Neural progenitor cell (in vitro differentiated cells): Measurements from ENCODE around the gene C1QTNF6. TPM values are rescaled to one million over a fixed set of nuclear protein-coding genes. Genes with fewer than 3 reads are reported as not detected.
A peak's percentile ranks its signal among the peaks of the same experiment; 100 is the strongest.

Source experiments
- DNase-seq: peaks from one replicate; pipeline ENCODE4 v3.0.0-alpha.2; 2016; ENCODE audit warnings: low spot score
- H2AFZ ChIP-seq: fragments of 200-600 bp; sonication (generic); replicated peaks from 2 replicates; pipeline ENCODE4 v1.6.1; 2016; ENCODE audit warnings: antibody characterized with exemption
- H3F3A ChIP-seq: fragments of 200-600 bp; sonication (generic); 2 replicates; pipeline ENCODE4 v1.6.1; 2016; ENCODE audit warnings: antibody characterized with exemption, low read depth
- H3K27ac ChIP-seq: fragments of 200-600 bp; sonication (generic); 2 replicates; pipeline ENCODE4 v1.5.1; 2016; ENCODE audit warnings: mild to moderate bottlenecking
- H3K27me3 ChIP-seq: fragments of 200-600 bp; sonication (generic); 2 replicates; pipeline ENCODE4 v1.6.1; 2016; ENCODE audit warnings: mild to moderate bottlenecking, moderate library complexity
- H3K36me3 ChIP-seq: fragments of 200-600 bp; sonication (generic); 2 replicates; pipeline ENCODE4 v1.5.1; 2016
- H3K4me1 ChIP-seq: fragments of 200-600 bp; sonication (generic); 2 replicates; pipeline ENCODE4 v1.6.1; 2016; ENCODE audit warnings: mixed run types
- H3K4me2 ChIP-seq: fragments of 200-600 bp; sonication (generic); 2 replicates; pipeline ENCODE4 v1.6.1; 2016
- H3K4me3 ChIP-seq: fragments of 200-600 bp; sonication (generic); 2 replicates; pipeline ENCODE4 v1.5.1; 2016
- H3K79me2 ChIP-seq: fragments of 200-600 bp; sonication (generic); 2 replicates; pipeline ENCODE4 v1.6.1; 2016; ENCODE audit warnings: low read depth
- H3K9ac ChIP-seq: fragments of 200-600 bp; sonication (generic); 2 replicates; pipeline ENCODE4 v1.6.1; 2016
- H3K9me3 ChIP-seq: fragments of 200-600 bp; sonication (generic); 2 replicates; pipeline ENCODE4 v1.5.1; 2016; ENCODE audit warnings: low read depth
- H4K20me1 ChIP-seq: fragments of 200-600 bp; sonication (generic); 2 replicates; pipeline ENCODE4 v1.6.1; 2016; ENCODE audit warnings: low read depth
- H3K27ac Mint-ChIP-seq: 3 replicates; pipeline ENCODE4 v1.8.0; 2021; ENCODE audit warnings: mixed read lengths
- H3K27me3 Mint-ChIP-seq: 2 replicates; pipeline ENCODE4 v1.8.0; 2022; ENCODE audit warnings: low read depth, mild to moderate bottlenecking, inconsistent platforms, moderate library complexity, mixed read lengths; ENCODE audit not compliant: insufficient read depth
- H3K36me3 Mint-ChIP-seq: 3 replicates; pipeline ENCODE4 v1.8.0; 2021; ENCODE audit warnings: mixed read lengths
- H3K4me1 Mint-ChIP-seq: 3 replicates; pipeline ENCODE4 v1.8.0; 2021; ENCODE audit warnings: mixed read lengths
- H3K4me3 Mint-ChIP-seq: 3 replicates; pipeline ENCODE4 v1.8.0; 2021; ENCODE audit warnings: mild to moderate bottlenecking, moderate library complexity, mixed read lengths
- H3K9me3 Mint-ChIP-seq: 3 replicates; pipeline ENCODE4 v1.8.0; 2020; ENCODE audit warnings: mixed read lengths
- EZH2 ChIP-seq: fragments of 200-600 bp; sonication (generic); IDR thresholded peaks from 2 replicates; pipeline ENCODE4 v1.6.1; 2017; ENCODE audit warnings: antibody characterized with exemption, mild to moderate bottlenecking, moderate library complexity
- EZH2phosphoT487 ChIP-seq: fragments of 200-600 bp; sonication (generic); IDR thresholded peaks from 2 replicates; pipeline ENCODE4 v1.6.1; 2017; ENCODE audit warnings: antibody characterized with exemption
- total RNA-seq: library from RNA; depleted of rRNA; stranded (reverse); fragments of >200 nt; gene quantifications from 2 replicates; pipeline ENCODE4 v1.2.3, GENCODE V29; 2015; ENCODE audit warnings: low replicate concordance
- TF ChIP-seq, protein P1 (sequence below): fragments of 200-600 bp; sonication (generic); IDR thresholded peaks from 2 replicates; pipeline ENCODE4 v1.5.1; 2017; ENCODE audit warnings: antibody characterized with exemption, mild to moderate bottlenecking

The C1QTNF6 gene
- total RNA-seq, 1 donor from 2014 or later, result 7.2 TPM

DNA sequence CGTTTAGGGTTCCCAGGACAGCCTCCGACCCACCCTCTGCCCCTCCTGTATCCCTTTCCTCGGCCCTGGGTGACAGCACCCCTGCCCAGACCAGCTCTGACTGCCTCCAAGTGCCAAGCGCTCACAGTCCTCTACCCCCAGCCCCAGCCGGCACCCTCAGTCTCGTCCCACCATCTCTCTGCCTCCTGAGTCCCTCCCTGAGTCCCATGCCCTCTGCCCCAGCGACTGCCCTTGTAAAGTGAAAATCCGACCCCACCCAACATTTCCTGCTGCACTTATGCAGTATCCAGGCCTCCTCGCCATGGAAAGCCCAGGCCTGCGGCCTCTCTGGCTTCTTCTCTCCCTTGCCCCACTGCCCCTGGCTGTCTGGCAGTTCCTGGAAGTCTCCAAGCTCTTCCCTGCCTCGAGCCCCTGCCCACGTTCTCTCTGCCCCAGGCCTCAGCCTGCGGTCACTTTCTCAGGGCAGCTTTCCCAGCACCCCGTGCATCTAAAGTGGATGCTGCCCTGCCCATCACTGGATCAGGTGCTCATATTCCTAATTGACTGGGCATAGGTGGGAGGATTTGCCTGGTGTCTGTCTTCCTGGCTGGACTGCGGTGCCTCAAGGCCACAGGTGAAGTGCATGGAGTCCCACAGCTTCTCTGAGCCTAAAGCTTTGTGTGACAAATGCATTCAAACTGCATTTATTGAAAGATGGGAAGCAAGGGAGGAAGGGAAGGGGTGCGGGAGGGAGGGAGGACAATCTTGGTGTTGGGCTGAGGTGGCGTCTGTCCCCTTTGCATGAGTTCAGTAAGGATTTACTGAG, 20.7 kb downstream of the C1QTNF6 start:
- peaks cover 22% of the 10 kb centered on the region for H3K4me1 Mint-ChIP-seq
- H3K36me3 Mint-ChIP-seq, result no peaks in the 10 kb centered on the region
- no peak overlapping the region for H3K4me2 ChIP-seq
- no peak overlapping the region for H3K4me3 ChIP-seq
- DNase-seq, result no peak
- peak overlapping the region; percentile 62 for H3K4me3 Mint-ChIP-seq
- TF ChIP-seq EZH2phosphoT487 (no peak), EZH2 (no peak)
- H3K27ac ChIP-seq, result no peak overlapping the region
- H3K9me3 Mint-ChIP-seq, result peaks cover 4% of the 10 kb centered on the region
- no peaks in the 10 kb centered on the region for H3K9me3 ChIP-seq
- H3K27me3 ChIP-seq, result no peaks in the 10 kb centered on the region
- H4K20me1 ChIP-seq, result no peaks in the 10 kb centered on the region
- H3F3A ChIP-seq, result no peaks in the 10 kb centered on the region
- peak overlapping the region; percentile 33 for H3K27ac Mint-ChIP-seq
- no peaks in the 10 kb centered on the region for H3K79me2 ChIP-seq
- no peak overlapping the region for H3K9ac ChIP-seq
- H3K36me3 ChIP-seq, result no peaks in the 10 kb centered on the region
- H3K4me1 ChIP-seq, result no peaks in the 10 kb centered on the region
- peaks cover 10% of the 10 kb centered on the region for H3K27me3 Mint-ChIP-seq
- no peak overlapping the region for H2AFZ ChIP-seq

DNA sequence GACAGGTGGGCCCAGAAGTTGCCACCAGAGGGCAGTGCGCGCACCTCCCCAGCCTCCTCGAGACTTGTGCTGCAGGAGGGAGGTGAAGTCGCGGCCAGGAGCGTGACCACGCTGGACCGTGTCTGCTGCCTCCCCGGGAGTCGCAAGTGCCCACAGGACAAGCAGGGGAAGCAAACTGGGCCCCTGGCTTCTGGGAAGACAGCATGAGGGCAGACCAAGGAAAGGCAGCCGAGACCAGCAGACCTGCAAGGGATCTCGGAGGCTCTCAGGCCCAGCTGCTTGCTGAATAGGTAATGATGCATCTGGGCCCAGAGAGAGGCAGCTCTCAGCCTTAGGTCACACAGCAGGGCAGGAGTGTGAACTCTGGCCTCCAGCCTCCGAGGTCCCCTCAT, 21.4 kb downstream of the C1QTNF6 start:
- no peaks in the 10 kb centered on the region for H3K79me2 ChIP-seq
- no peak overlapping the region for H3K9ac ChIP-seq
- Mint-ChIP-seq H3K27me3 (peaks cover 10% of the 10 kb centered on the region), H3K9me3 (peaks cover 4% of the 10 kb centered on the region), H3K36me3 (no peaks in the 10 kb centered on the region), H3K4me3 (peak overlapping the region; percentile 71), H3K4me1 (peaks cover 22% of the 10 kb centered on the region), H3K27ac (no peak overlapping the region)
- H4K20me1 ChIP-seq, result no peaks in the 10 kb centered on the region
- H3K27me3 ChIP-seq, result no peaks in the 10 kb centered on the region
- no peaks in the 10 kb centered on the region for H3F3A ChIP-seq
- peak overlapping the region; percentile 76 for H2AFZ ChIP-seq
- H3K9me3 ChIP-seq, result no peaks in the 10 kb centered on the region
- H3K27ac ChIP-seq, result no peak overlapping the region
- H3K36me3 ChIP-seq, result no peaks in the 10 kb centered on the region
- H3K4me1 ChIP-seq, result no peaks in the 10 kb centered on the region
- TF ChIP-seq, protein P1, sequence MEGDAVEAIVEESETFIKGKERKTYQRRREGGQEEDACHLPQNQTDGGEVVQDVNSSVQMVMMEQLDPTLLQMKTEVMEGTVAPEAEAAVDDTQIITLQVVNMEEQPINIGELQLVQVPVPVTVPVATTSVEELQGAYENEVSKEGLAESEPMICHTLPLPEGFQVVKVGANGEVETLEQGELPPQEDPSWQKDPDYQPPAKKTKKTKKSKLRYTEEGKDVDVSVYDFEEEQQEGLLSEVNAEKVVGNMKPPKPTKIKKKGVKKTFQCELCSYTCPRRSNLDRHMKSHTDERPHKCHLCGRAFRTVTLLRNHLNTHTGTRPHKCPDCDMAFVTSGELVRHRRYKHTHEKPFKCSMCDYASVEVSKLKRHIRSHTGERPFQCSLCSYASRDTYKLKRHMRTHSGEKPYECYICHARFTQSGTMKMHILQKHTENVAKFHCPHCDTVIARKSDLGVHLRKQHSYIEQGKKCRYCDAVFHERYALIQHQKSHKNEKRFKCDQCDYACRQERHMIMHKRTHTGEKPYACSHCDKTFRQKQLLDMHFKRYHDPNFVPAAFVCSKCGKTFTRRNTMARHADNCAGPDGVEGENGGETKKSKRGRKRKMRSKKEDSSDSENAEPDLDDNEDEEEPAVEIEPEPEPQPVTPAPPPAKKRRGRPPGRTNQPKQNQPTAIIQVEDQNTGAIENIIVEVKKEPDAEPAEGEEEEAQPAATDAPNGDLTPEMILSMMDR, result peak; percentile 91
- TF ChIP-seq EZH2, result no peak
- TF ChIP-seq EZH2phosphoT487, result no peak
- peak; percentile 86 for DNase-seq
- H3K4me3 ChIP-seq, result no peak overlapping the region
- no peak overlapping the region for H3K4me2 ChIP-seq

DNA sequence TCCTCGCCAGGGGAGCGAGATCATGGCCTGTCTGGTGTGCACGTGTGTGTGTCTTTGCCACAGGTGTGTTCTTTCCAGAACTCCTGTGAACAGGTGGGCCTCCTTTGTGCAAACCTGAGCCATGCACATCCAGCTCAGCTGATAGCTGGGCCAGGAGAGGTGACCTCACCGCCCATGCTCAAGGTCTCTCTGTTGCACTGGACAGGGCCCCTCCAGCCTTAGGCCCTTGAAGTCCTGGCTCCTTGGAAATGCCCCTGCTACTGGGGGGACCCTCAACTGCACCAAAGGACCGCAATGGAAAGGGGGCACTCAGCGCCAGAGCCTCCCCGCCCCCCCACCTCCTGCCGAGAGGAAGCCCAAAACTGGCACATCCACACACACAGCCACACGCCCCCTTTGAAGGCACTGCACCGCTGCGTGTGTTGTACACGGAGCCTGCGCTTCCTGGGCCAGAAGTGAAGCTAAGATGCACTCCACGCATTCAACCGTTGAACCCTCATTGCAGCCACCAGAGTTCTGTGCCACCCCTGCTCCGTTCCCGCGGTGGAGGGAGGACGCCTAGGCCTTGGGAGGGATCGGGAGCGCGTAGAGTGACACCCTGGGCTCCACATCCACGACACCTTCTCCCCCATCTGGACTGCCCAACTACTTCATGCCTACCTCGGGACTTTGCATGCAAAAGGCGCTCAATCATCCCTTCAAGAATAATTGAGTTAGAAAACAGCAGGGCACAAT, 21.9 kb downstream of the C1QTNF6 start:
- peaks cover 22% of the 10 kb centered on the region for H3K4me1 Mint-ChIP-seq
- TF ChIP-seq, protein P1, result no peak
- no peak for TF ChIP-seq EZH2
- no peak for TF ChIP-seq EZH2phosphoT487
- no peaks in the 10 kb centered on the region for H3F3A ChIP-seq
- no peaks in the 10 kb centered on the region for H3K79me2 ChIP-seq
- H3K4me3 ChIP-seq, result no peak overlapping the region
- H3K27me3 Mint-ChIP-seq, result peaks cover 8% of the 10 kb centered on the region
- H4K20me1 ChIP-seq, result no peaks in the 10 kb centered on the region
- H3K36me3 ChIP-seq, result no peaks in the 10 kb centered on the region
- no peak overlapping the region for H3K4me2 ChIP-seq
- H3K4me3 Mint-ChIP-seq, result no peak overlapping the region
- H3K4me1 ChIP-seq, result no peaks in the 10 kb centered on the region
- no peaks in the 10 kb centered on the region for H3K27me3 ChIP-seq
- DNase-seq, result no peak
- no peaks in the 10 kb centered on the region for H3K9me3 ChIP-seq
- no peak overlapping the region for H3K27ac Mint-ChIP-seq
- H3K36me3 Mint-ChIP-seq, result no peaks in the 10 kb centered on the region
- H3K9me3 Mint-ChIP-seq, result peaks cover 4% of the 10 kb centered on the region
- peak overlapping the region; percentile 51 for H2AFZ ChIP-seq
- no peak overlapping the region for H3K27ac ChIP-seq
- no peak overlapping the region for H3K9ac ChIP-seq
